HepG2 (cell line): ENCODE measurements around the gene PPP2R2B. TPM values are rescaled to one million over a fixed set of nuclear protein-coding genes. Genes with fewer than 3 reads are reported as not detected.

ENCODE experiments used
- ATAC-seq: fragments of 200-7000 bp; cut with Tn5 transposase; 3 replicates; pipeline ENCODE4 v1.9.1; 2020; ENCODE audit warnings: mild to moderate bottlenecking, moderate library complexity
- BruUV-seq: library from RNA; stranded (reverse); fragments of 400-500 nt; replicated peaks from 2 replicates; lab custom pipeline; 2021; lab: Mats Ljungman, UMichigan
- CTCF ChIA-PET: fragments of 300-600 bp; formaldehyde crosslinking; extraction: SDS; loops from one replicate; lab custom pipeline; 2021; ENCODE audit warnings: low total read pairs, inconsistent platforms, low intra/inter-chr PET ratio; lab: Yijun Ruan, JAX
- POLR2A ChIA-PET: fragments of 350-600 bp; sonication (Branson Sonifier 250); formaldehyde crosslinking; loops from one replicate; lab custom pipeline; 2020; ENCODE audit warnings: antibody characterized with exemption, inconsistent platforms; lab: Yijun Ruan, JAX
- DNase-seq: peaks from one replicate; pipeline ENCODE4 v3.0.0-alpha.2; 2015; ENCODE audit warnings: low spot score
- FAIRE-seq: peaks from 3 replicates; lab custom pipeline; 2011; peaks lifted over from hg19 to GRCh38; lab: Jason Lieb, UNC
- H2AFZ ChIP-seq: one replicate; pipeline ENCODE4 v1.6.1; 2011; ENCODE audit warnings: low read length, inconsistent platforms
- H3K27ac ChIP-seq: fragments of 300-600 bp; 3 replicates; pipeline ENCODE4 v1.8.0; 2011; ENCODE audit warnings: mixed run types, mild to moderate bottlenecking, mixed read lengths, low read length, inconsistent platforms; ENCODE audit not compliant: insufficient read depth; ENCODE audit errors: extremely low read length
- H3K27me3 ChIP-seq, 2 experiments: fragments of 200-600 bp in 1 of 2; 2 replicates in 1 of 2; 3 replicates in 1 of 2; pipeline versions ENCODE4 v1.6.0 to v1.8.0; 2011; ENCODE audit warnings: low read length in 2 of 2, mild to moderate bottlenecking in 2 of 2, moderate library complexity in 2 of 2, inconsistent platforms in 1 of 2; ENCODE audit not compliant: insufficient read depth in 2 of 2, control insufficient read depth in 1 of 2
- H3K36me3 ChIP-seq, 2 experiments: fragments of 200-600 bp in 1 of 2; replicated peaks in 1 of 2; 2 replicates in 1 of 2; 3 replicates in 1 of 2; pipeline versions ENCODE4 v1.5.1 to v1.8.0; 2011; ENCODE audit warnings: low read length in 2 of 2, inconsistent platforms in 1 of 2; ENCODE audit not compliant: insufficient read depth in 2 of 2, control insufficient read depth in 1 of 2
- H3K4me1 ChIP-seq: 2 replicates; pipeline ENCODE4 v1.5.1; 2012; ENCODE audit warnings: low read length, inconsistent platforms; ENCODE audit not compliant: insufficient read depth
- H3K4me2 ChIP-seq: 2 replicates; pipeline ENCODE4 v1.6.0; 2011; ENCODE audit warnings: low read depth, low read length, inconsistent platforms
- H3K4me3 ChIP-seq, 3 experiments: fragments of 200-600 bp in 1 of 3; sonication (generic), shearing (Covaris generic) in 1 of 3; replicated peaks in 1 of 3; 2 replicates each; pipeline ENCODE4 v1.5.1; 2011 to 2016; ENCODE audit warnings: low read length in 3 of 3, inconsistent platforms in 2 of 3, low read depth in 2 of 3, mild to moderate bottlenecking in 2 of 3, control low read depth in 1 of 3, mixed read lengths in 1 of 3; ENCODE audit not compliant: insufficient read depth in 1 of 3
- H3K79me2 ChIP-seq: one replicate; pipeline ENCODE4 v1.6.1; 2011; ENCODE audit warnings: low read length, inconsistent platforms; ENCODE audit not compliant: insufficient read depth
- H3K9ac ChIP-seq: 2 replicates; pipeline ENCODE4 v1.6.0; 2011; ENCODE audit warnings: mild to moderate bottlenecking, low read depth, low read length, inconsistent platforms; ENCODE audit not compliant: insufficient read depth
- H3K9me3 ChIP-seq: 2 replicates; pipeline ENCODE4 v1.5.1; 2012; ENCODE audit warnings: mild to moderate bottlenecking, low read length
- H4K20me1 ChIP-seq: 2 replicates; pipeline ENCODE4 v1.6.0; 2011; ENCODE audit warnings: inconsistent platforms, mild to moderate bottlenecking, low read length, moderate library complexity; ENCODE audit not compliant: insufficient read depth
- CBX1 ChIP-seq: IDR thresholded peaks from one replicate; pipeline ENCODE4 v1.6.1; 2016; ENCODE audit warnings: antibody characterized with exemption, low read depth
- CCDC6 ChIP-seq: sonication (generic); formaldehyde crosslinking; IDR thresholded peaks from 2 replicates; pipeline ENCODE4 v1.8.1; 2022; ENCODE audit warnings: mild to moderate bottlenecking, missing genetic modification reagents, moderate library complexity
- ELF4 ChIP-seq: sonication (generic); formaldehyde crosslinking; IDR thresholded peaks from 2 replicates; pipeline ENCODE4 v1.5.0; 2020; ENCODE audit warnings: missing genetic modification reagents, mild to moderate bottlenecking, moderate library complexity, borderline replicate concordance
- FOXC1 ChIP-seq: sonication (generic); formaldehyde crosslinking; IDR thresholded peaks from 2 replicates; pipeline ENCODE4 v1.8.0; 2022; ENCODE audit warnings: mild to moderate bottlenecking, missing genetic modification reagents, borderline replicate concordance
- HCFC1 ChIP-seq: fragments of 150-350 bp; IDR thresholded peaks from 2 replicates; pipeline ENCODE4 v1.6.1; 2014; ENCODE audit warnings: low read depth, low read length
- HES4 ChIP-seq: sonication (generic); formaldehyde crosslinking; IDR thresholded peaks from 2 replicates; pipeline ENCODE4 v1.9.0; 2021; ENCODE audit warnings: mild to moderate bottlenecking, missing genetic modification reagents, borderline replicate concordance
- KDM3A ChIP-seq: IDR thresholded peaks from 2 replicates; pipeline ENCODE4 v1.6.1; 2018; ENCODE audit warnings: low read depth, missing compliant biosample characterization
- MIER2 ChIP-seq: IDR thresholded peaks from 2 replicates; pipeline ENCODE4 v1.6.1; 2016; ENCODE audit warnings: missing biosample characterization, missing genetic modification reagents
- NONO ChIP-seq, 2 experiments: fragments of 450-650 bp in 1 of 2; sonication (generic) in 1 of 2; formaldehyde crosslinking in 1 of 2; IDR thresholded peaks in 1 of 2; conservative IDR thresholded peaks in 1 of 2; 2 replicates each; pipeline versions ENCODE4 v1.6.1 to v1.8.0; 2017 to 2022; ENCODE audit warnings: mild to moderate bottlenecking in 1 of 2, missing genetic modification reagents in 1 of 2, moderate library complexity in 1 of 2
- RBAK ChIP-seq: sonication (generic); formaldehyde crosslinking; IDR thresholded peaks from 2 replicates; pipeline ENCODE4 v1.5.1; 2020; ENCODE audit warnings: mild to moderate bottlenecking, missing genetic modification reagents
- REPIN1 ChIP-seq: sonication (generic); formaldehyde crosslinking; IDR thresholded peaks from 2 replicates; pipeline ENCODE4 v1.8.0; 2022; ENCODE audit warnings: missing genetic modification reagents, low read depth, mild to moderate bottlenecking, borderline replicate concordance
- ZBTB7A ChIP-seq: sonication (generic); formaldehyde crosslinking; IDR thresholded peaks from 2 replicates; pipeline ENCODE4 v1.8.0; 2022; ENCODE audit warnings: mild to moderate bottlenecking, missing genetic modification reagents
- ZNF446 ChIP-seq: sonication (generic); formaldehyde crosslinking; IDR thresholded peaks from 2 replicates; pipeline ENCODE4 v1.5.0; 2020; ENCODE audit warnings: mild to moderate bottlenecking, missing genetic modification reagents
- ZNF564 ChIP-seq: sonication (generic); formaldehyde crosslinking; IDR thresholded peaks from 2 replicates; pipeline ENCODE4 v1.8.1; 2023; ENCODE audit warnings: mild to moderate bottlenecking, missing genetic modification reagents
- ZNF629 ChIP-seq: sonication (generic); formaldehyde crosslinking; conservative IDR thresholded peaks from 2 replicates; pipeline ENCODE4 v1.5.0; 2020; ENCODE audit warnings: missing genetic modification reagents
- ZNF761 ChIP-seq: sonication (generic); formaldehyde crosslinking; conservative IDR thresholded peaks from 2 replicates; pipeline ENCODE4 v1.4.0; 2020; ENCODE audit warnings: mild to moderate bottlenecking, missing genetic modification reagents
- ZNF766 ChIP-seq: sonication (generic); formaldehyde crosslinking; IDR thresholded peaks from 2 replicates; pipeline ENCODE4 v1.5.0; 2020; ENCODE audit warnings: missing genetic modification reagents, borderline replicate concordance
- ZSCAN29 ChIP-seq: sonication (generic); formaldehyde crosslinking; conservative IDR thresholded peaks from 2 replicates; pipeline ENCODE4 v1.4.0; 2020; ENCODE audit warnings: mild to moderate bottlenecking, missing genetic modification reagents
- WGBS: methylation state at CpG from one replicate; pipeline ENCODE4 v1.1.6; 2017; ENCODE audit warnings: low lambda C conversion rate; 5-methylcytosine and 5-hydroxymethylcytosine counted together
- in situ Hi-C: cut with HindIII; loops from 2 replicates; pipeline ENCODE4 v1.10.0; 2017; ENCODE audit warnings: low pct_unique_long_range_greater_than_20kb; ENCODE audit not compliant: extremely low pct_ligation_motif_present
- intact Hi-C: fragments of 100-400 bp; cut with micrococcal nuclease; formaldehyde crosslinking; loops from one replicate; pipeline ENCODE4 v1.10.0; 2022; ENCODE audit not compliant: unreplicated experiment
- polyA plus RNA-seq, 8 experiments: library from polyadenylated mRNA; depleted of rRNA in 3 of 8; stranded (reverse) in 7 of 8; unstranded in 1 of 8; fragments of >200 nt; fragmentation: Illumina TruSeq in 4 of 8; extraction: Trizol in 4 of 8; gene quantifications; 2 replicates each; pipeline versions ENCODE4 v1.2.1 to v1.2.3, GENCODE V29; 2011 to 2016; ENCODE audit warnings: low read depth in 4 of 8, missing spikeins in 1 of 8, mixed read lengths in 1 of 8; ENCODE audit not compliant: insufficient read depth in 1 of 8
- total RNA-seq, 5 experiments: library from RNA; depleted of rRNA; stranded (reverse); fragments of >200 nt; fragmentation: Illumina TruSeq; extraction: Trizol; gene quantifications; 2 replicates each; pipeline ENCODE4 v1.2.3, GENCODE V29; 2016; ENCODE audit warnings: low read depth in 1 of 5
- TF ChIP-seq, protein P1 (sequence below): sonication (generic); formaldehyde crosslinking; IDR thresholded peaks from 2 replicates; pipeline ENCODE4 v1.4.0; 2020; ENCODE audit warnings: missing genetic modification reagents
- TF ChIP-seq, protein P2 (sequence below): sonication (generic); formaldehyde crosslinking; IDR thresholded peaks from 2 replicates; pipeline ENCODE4 v1.4.0; 2020; ENCODE audit warnings: missing genetic modification reagents

Gene PPP2R2B
- total and polyA plus RNA-seq, 2 of the 13 experiments (the other 11 are each of a cell fraction or from before 2014, with no cell fraction given) = not detected

DNA sequence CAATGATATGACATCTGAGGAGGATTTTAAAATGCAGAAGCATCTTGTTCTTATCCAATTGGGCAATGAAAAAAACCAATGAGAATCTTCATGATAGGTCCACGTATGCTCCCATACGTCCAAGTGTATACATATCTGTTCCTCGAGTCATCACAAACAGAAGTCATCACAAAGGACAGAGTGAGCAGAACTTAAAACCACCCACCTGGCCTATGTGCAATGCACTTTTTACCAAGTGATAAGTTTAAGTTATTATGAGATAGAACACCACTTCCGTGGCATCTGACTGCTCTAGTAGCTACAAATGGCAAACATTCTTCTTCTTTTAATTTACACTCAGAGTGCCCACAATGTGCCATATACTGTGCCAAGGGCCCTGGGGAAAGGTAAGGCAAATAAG, 82.4 kb downstream of the PPP2R2B start:
- FAIRE-seq (no peak), ATAC-seq (no peak)
- CTCF ChIA-PET = no interaction called here

More for the DNA sequence above, 82.4 kb downstream of the PPP2R2B start:
- Histone ChIP-seq H3K27me3 (no peaks in the 10 kb centered on the region), H3K4me3 (no peak overlapping the region), H2AFZ (no peak overlapping the region), H4K20me1 (no peaks in the 10 kb centered on the region), H3K27ac (no peak overlapping the region), H3K79me2 (no peaks in the 10 kb centered on the region), H3K9ac (no peak overlapping the region), H3K4me2 (no peak overlapping the region), H3K36me3 (no peaks in the 10 kb centered on the region), H3K9me3 (no peaks in the 10 kb centered on the region), H3K4me1 (no peaks in the 10 kb centered on the region)
- no peak for DNase-seq
- intact Hi-C loops = no loop called here
- POLR2A ChIA-PET = no interaction called here
- BruUV-seq = no TSS peak
- 5% methylated on average over 4 of the region's 4 CpGs for WGBS
- TF ChIP-seq HES4 (CRISPR knock-in tag) = no peak
- no peak for TF ChIP-seq ZBTB7A (CRISPR knock-in tag)
- TF ChIP-seq, protein P1, sequence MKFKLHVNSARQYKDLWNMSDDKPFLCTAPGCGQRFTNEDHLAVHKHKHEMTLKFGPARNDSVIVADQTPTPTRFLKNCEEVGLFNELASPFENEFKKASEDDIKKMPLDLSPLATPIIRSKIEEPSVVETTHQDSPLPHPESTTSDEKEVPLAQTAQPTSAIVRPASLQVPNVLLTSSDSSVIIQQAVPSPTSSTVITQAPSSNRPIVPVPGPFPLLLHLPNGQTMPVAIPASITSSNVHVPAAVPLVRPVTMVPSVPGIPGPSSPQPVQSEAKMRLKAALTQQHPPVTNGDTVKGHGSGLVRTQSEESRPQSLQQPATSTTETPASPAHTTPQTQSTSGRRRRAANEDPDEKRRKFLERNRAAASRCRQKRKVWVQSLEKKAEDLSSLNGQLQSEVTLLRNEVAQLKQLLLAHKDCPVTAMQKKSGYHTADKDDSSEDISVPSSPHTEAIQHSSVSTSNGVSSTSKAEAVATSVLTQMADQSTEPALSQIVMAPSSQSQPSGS (CRISPR knock-in tag) = no peak
- no peak for TF ChIP-seq FOXC1 (CRISPR knock-in tag)
- TF ChIP-seq CBX1 = no peak
- TF ChIP-seq ZSCAN29 (CRISPR knock-in tag) = no peak
- TF ChIP-seq RBAK (CRISPR knock-in tag) = no peak
- TF ChIP-seq, protein P2, sequence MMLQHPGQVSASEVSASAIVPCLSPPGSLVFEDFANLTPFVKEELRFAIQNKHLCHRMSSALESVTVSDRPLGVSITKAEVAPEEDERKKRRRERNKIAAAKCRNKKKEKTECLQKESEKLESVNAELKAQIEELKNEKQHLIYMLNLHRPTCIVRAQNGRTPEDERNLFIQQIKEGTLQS (CRISPR knock-in tag) = no peak
- TF ChIP-seq NONO (IDR thresholded peaks at IDR 0.05) = no peak
- no peak for TF ChIP-seq NONO (CRISPR knock-in tag; conservative IDR thresholded peaks at IDR 0.05)
- TF ChIP-seq ZNF629 (CRISPR knock-in tag) = no peak
- no peak for TF ChIP-seq ELF4 (CRISPR knock-in tag)
- TF ChIP-seq ZNF766 (CRISPR knock-in tag) = no peak
- TF ChIP-seq CCDC6 = no peak
- no peak for TF ChIP-seq REPIN1 (CRISPR knock-in tag)
- TF ChIP-seq ZNF564 (CRISPR knock-in tag) = no peak
- no peak for TF ChIP-seq ZNF446 (CRISPR knock-in tag)
- TF ChIP-seq ZNF761 (CRISPR knock-in tag) = no peak
- TF ChIP-seq HCFC1 = no peak
- no peak for TF ChIP-seq MIER2 (CRISPR knock-in tag)
- no peak for TF ChIP-seq KDM3A (CRISPR knock-in tag)
- in situ Hi-C loops = no loop called here
